Spinal cord (tissue), 10 donors: ENCODE measurements around the gene NHERF2. TPM values are rescaled to one million over a fixed set of nuclear protein-coding genes. Genes with fewer than 3 reads are reported as not detected.

Experiments used
- DNase-seq, 6 donors: peaks; one replicate each; pipeline versions ENCODE4 v3.0.0 to v3.0.0-alpha.2; 2013 to 2015; ENCODE audit warnings: low spot score in 6 of 6, low read depth in 4 of 6
- H3K27ac ChIP-seq: one replicate; pipeline ENCODE4 v1.5.1; 2013; ENCODE audit warnings: low read depth, low read length, control low read depth
- H3K27me3 ChIP-seq: one replicate; pipeline ENCODE4 v1.6.1; 2013; ENCODE audit warnings: low read length; ENCODE audit not compliant: control insufficient read depth, insufficient read depth
- H3K36me3 ChIP-seq: one replicate; pipeline ENCODE4 v1.6.1; 2013; ENCODE audit warnings: low read length; ENCODE audit not compliant: control insufficient read depth, insufficient read depth
- H3K4me1 ChIP-seq: one replicate; pipeline ENCODE4 v1.6.1; 2013; ENCODE audit warnings: low read length; ENCODE audit not compliant: control insufficient read depth, insufficient read depth
- H3K4me3 ChIP-seq: one replicate; pipeline ENCODE4 v1.5.1; 2013; ENCODE audit warnings: low read depth, low read length, control low read depth
- H3K9me3 ChIP-seq: one replicate; pipeline ENCODE4 v1.6.1; 2013; ENCODE audit warnings: low read length; ENCODE audit not compliant: control insufficient read depth, insufficient read depth
- WGBS: methylation state at CpG from one replicate; pipeline ENCODE4 v1.1.5; 2013; ENCODE audit warnings: missing lambda C conversion rate; ENCODE audit not compliant: insufficient coverage; 5-methylcytosine and 5-hydroxymethylcytosine counted together
- long read RNA-seq, 4 donors: transcript quantifications; one replicate each; lab custom pipeline, GENCODE V29; 2026
- polyA plus RNA-seq, 2 donors: library from polyadenylated mRNA; unstranded; fragments of 120-200 nt; gene quantifications; one replicate each; pipeline ENCODE4 v1.2.1, GENCODE V29; 2013; ENCODE audit not compliant: insufficient read length in 2 of 2
- total RNA-seq, 2 donors: library from RNA; depleted of rRNA in 1 of 2; stranded (reverse); fragments of 120-200 nt in 1 of 2; fragments of >200 nt in 1 of 2; gene quantifications; one replicate each; pipeline versions ENCODE4 v1.2.3 to v1.2.4, GENCODE V29; 2013 to 2014
- donor health status: healthy.

Gene NHERF2
- total RNA-seq: 10 to 100 TPM; 25.6 to 52.0 TPM
- 10 to 100 TPM; 83.5 to 95.7 TPM for polyA plus RNA-seq
- long read RNA-seq, donor 1, transcript SLC9A3R2-201 (7 exons, 2,194 nt): major isoform, 26 of 61 reads
- long read RNA-seq, donor 1, transcript SLC9A3R2-202 (7 exons, 1,564 nt): minor isoform, 8 of 61 reads
- long read RNA-seq, donor 1, partial matches to known transcripts: 22 of 61 reads
- long read RNA-seq, donor 1, other reads (novel, unspliced or antisense): 0 of 61 reads
- long read RNA-seq, donor 2, transcript SLC9A3R2-202 (7 exons, 1,564 nt): minor isoform, 6 of 28 reads
- long read RNA-seq, donor 2, transcript SLC9A3R2-201 (7 exons, 2,194 nt): major isoform, 15 of 28 reads
- long read RNA-seq, donor 2, partial matches to known transcripts: 0 of 28 reads
- long read RNA-seq, donor 2, other reads (novel, unspliced or antisense): 0 of 28 reads
- long read RNA-seq, donor 3, transcript SLC9A3R2-201 (7 exons, 2,194 nt): major isoform, 17 of 33 reads
- long read RNA-seq, donor 3, partial matches to known transcripts: 5 of 33 reads
- long read RNA-seq, donor 3, other reads (novel, unspliced or antisense): 0 of 33 reads
- long read RNA-seq, donor 4, transcript SLC9A3R2-202 (7 exons, 1,564 nt): minor isoform, 6 of 112 reads
- long read RNA-seq, donor 4, transcript SLC9A3R2-201 (7 exons, 2,194 nt): major isoform, 36 of 112 reads
- long read RNA-seq, donor 4, partial matches to known transcripts: 56 of 112 reads
- long read RNA-seq, donor 4, other reads (novel, unspliced or antisense): 0 of 112 reads

DNA sequence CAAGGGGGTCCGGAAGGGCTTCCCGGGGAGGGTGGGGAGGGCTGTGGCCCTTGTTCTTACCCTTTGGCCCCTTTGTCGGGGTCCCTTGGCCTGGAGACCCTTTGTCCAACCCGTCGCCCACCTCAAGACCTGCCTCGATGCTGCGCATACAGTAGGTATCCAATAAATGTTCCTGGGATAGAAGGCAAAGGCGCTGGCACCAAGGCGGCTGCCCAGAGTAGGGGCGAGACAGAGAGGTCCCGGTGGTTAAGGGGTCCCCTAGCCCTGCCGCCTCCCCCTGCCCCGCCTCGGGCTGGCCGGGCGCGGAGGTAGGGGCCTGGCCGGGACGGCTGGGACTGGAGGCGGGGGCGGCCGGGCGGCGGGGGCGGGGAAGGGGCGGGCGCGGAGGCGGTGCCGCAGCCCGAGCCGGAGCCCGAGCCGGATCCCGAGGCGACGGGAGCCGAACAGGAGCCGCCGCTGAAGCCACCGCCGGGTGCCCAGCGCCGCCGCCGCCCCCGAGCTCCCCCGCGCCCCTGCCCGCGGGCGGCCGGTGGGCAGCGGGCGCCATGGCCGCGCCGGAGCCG is at the start of gene NHERF2:
TSS of gene NHERF2 (plus strand) at position 442 of the 563 bp plus-strand sequence. CDS start at position 546, 104 bp downstream.
- peaks cover 50% of the 10 kb centered on the region for H3K4me1 ChIP-seq
- H3K27me3 ChIP-seq: peaks cover 8% of the 10 kb centered on the region
- peaks cover 30% of the 10 kb centered on the region for H3K36me3 ChIP-seq
- no peak within 1 kb of the TSS for H3K27ac ChIP-seq
- peak in 1 of 6 donors; percentile 57 for DNase-seq
- H3K4me3 ChIP-seq: peak within 1 kb of the TSS; percentile 41
- H3K9me3 ChIP-seq: no peaks in the 10 kb centered on the region
- WGBS: 9% methylated on average over 59 of the region's 59 CpGs

- no peak overlapping the region for H3K4me3 ChIP-seq
- no peak overlapping the region for H3K27ac ChIP-seq
- 94% methylated on average over 30 of the region's 33 CpGs for WGBS
- peaks cover 74% of the 10 kb centered on the region for H3K36me3 ChIP-seq
- DNase-seq: no peak
- peaks cover 41% of the 10 kb centered on the region for H3K27me3 ChIP-seq
- H3K9me3 ChIP-seq: no peaks in the 10 kb centered on the region
- peaks cover 45% of the 10 kb centered on the region for H3K4me1 ChIP-seq
Measured at GRCh38 chr16:1976951-1977874, 49.5 kb upstream of the NHERF2 start.

- DNase-seq: no peak
- Histone ChIP-seq H3K27ac (no peak overlapping the region), H3K4me1 (peaks cover 45% of the 10 kb centered on the region), H3K9me3 (no peaks in the 10 kb centered on the region), H3K4me3 (no peak overlapping the region), H3K36me3 (peaks cover 74% of the 10 kb centered on the region), H3K27me3 (peaks cover 42% of the 10 kb centered on the region)
- WGBS: 97% methylated on average over 17 of the region's 18 CpGs
Measured at GRCh38 chr16:1977875-1978268, 48.8 kb upstream of the NHERF2 start.

GRCh38 chr16:1978476-1979120 is 48.1 kb upstream of the NHERF2 start:
- Histone ChIP-seq H3K27me3 (peaks cover 44% of the 10 kb centered on the region), H3K27ac (no peak overlapping the region), H3K36me3 (peaks cover 71% of the 10 kb centered on the region)

DNA sequence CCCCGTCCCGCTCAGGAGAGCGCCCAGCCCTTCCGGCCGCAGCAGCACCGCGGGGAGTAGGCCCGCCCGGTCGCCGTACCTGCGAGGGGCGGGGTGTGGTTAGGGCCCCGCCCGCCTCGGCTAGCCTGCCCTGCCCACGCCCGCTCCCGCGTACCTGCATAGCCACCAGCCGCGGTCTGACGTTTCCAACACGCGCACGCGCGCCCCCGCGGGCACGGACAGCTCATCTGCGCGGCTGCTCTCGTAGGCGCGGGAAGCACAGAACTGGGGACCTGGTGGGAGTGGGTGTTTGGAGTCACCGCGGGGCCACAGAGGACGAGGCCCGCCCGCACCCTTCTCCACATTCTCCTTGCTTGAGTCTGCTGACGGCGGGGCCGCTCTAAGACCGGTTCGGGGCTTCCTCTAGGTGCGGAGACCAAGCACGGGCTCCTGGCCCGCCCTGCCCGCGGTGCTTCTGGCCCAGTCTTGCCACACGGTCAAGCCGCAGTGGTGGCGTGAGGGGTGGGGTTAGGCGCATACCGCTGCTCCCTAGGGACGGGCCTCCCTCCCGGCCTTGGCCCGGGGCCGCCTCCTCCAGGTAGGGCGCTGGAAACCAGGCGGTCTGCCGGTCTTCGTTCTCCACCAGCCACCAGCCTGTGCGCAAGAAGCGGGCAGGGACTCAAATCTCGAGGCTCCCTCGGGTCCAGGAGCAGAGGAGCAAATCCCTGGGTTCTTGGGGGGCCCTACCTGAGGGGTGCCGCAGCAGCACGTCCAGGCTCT is 47.3 kb upstream of the NHERF2 start:
- DNase-seq: no peak
- Histone ChIP-seq H3K4me3 (no peak overlapping the region), H3K36me3 (peaks cover 63% of the 10 kb centered on the region), H3K27me3 (peaks cover 44% of the 10 kb centered on the region), H3K9me3 (no peaks in the 10 kb centered on the region), H3K4me1 (peaks cover 44% of the 10 kb centered on the region), H3K27ac (no peak overlapping the region)
- 27% methylated on average over 66 of the region's 70 CpGs for WGBS

More at GRCh38 chr16:1978476-1979120, 48.1 kb upstream of the NHERF2 start:
- Histone ChIP-seq H3K4me3 (no peak overlapping the region), H3K9me3 (no peaks in the 10 kb centered on the region), H3K4me1 (peaks cover 45% of the 10 kb centered on the region)
- no peak for DNase-seq
- WGBS: 69% methylated on average over 36 of the region's 37 CpGs

- WGBS: 11% methylated on average over 51 of the region's 53 CpGs
- H3K27me3 ChIP-seq: peaks cover 44% of the 10 kb centered on the region
Measured at GRCh38 chr16:1980030-1980769, 46.5 kb upstream of the NHERF2 start.

GRCh38 chr16:1980770-1981087 is 46.0 kb upstream of the NHERF2 start:
- DNase-seq: no peak
- Histone ChIP-seq H3K9me3 (no peaks in the 10 kb centered on the region), H3K4me1 (peaks cover 57% of the 10 kb centered on the region), H3K27ac (no peak overlapping the region), H3K4me3 (no peak overlapping the region), H3K36me3 (peaks cover 56% of the 10 kb centered on the region), H3K27me3 (peaks cover 44% of the 10 kb centered on the region)
- WGBS: 27% methylated on average over 15 of the region's 16 CpGs

More at GRCh38 chr16:1980030-1980769, 46.5 kb upstream of the NHERF2 start:
- peaks cover 52% of the 10 kb centered on the region for H3K4me1 ChIP-seq
- no peak overlapping the region for H3K4me3 ChIP-seq
- peaks cover 56% of the 10 kb centered on the region for H3K36me3 ChIP-seq
- no peak overlapping the region for H3K27ac ChIP-seq
- peak in 1 of 6 donors; percentile 25 for DNase-seq
- H3K9me3 ChIP-seq: no peaks in the 10 kb centered on the region

GRCh38 chr16:1981398-1981836 is 45.3 kb upstream of the NHERF2 start, which contains the start of gene NOXO1:
NOXO1 (minus strand) TSS chr16:1981469; CDS start chr16:1981179, 290 bp downstream.
- Histone ChIP-seq H3K9me3 (no peaks in the 10 kb centered on the region), H3K4me1 (peaks cover 63% of the 10 kb centered on the region), H3K27ac (no peak within 1 kb of the TSS), H3K36me3 (peaks cover 56% of the 10 kb centered on the region), H3K4me3 (no peak within 1 kb of the TSS), H3K27me3 (peaks cover 41% of the 10 kb centered on the region)
- 58% methylated on average over 5 of the region's 6 CpGs for WGBS
- DNase-seq: no peak
